GM10248 (cell line): Measurements from ENCODE around the gene GGT1.

Source experiments
- CTCF ChIA-PET: fragments of 300-600 bp; sonication (Branson Sonifier 250); formaldehyde crosslinking; extraction: SDS; loops from one replicate; lab custom pipeline; 2021; ENCODE audit warnings: antibody characterized with exemption; lab: Yijun Ruan, JAX
- POLR2A ChIA-PET: fragments of 350-650 bp; sonication (Branson Sonifier 250); formaldehyde crosslinking; extraction: SDS; loops from one replicate; lab custom pipeline; 2020; ENCODE audit warnings: antibody characterized with exemption; lab: Yijun Ruan, JAX
- DNase-seq: peaks from one replicate; pipeline ENCODE4 v3.0.0; 2012; ENCODE audit errors: extremely low spot score
- CTCF ChIP-seq: IDR thresholded peaks from 2 replicates; pipeline ENCODE4 v1.5.1; 2012; ENCODE audit warnings: mild to moderate bottlenecking, low read depth; ENCODE audit errors: extremely low read depth, missing control alignments, control extremely low read depth

GGT1 gene

GRCh38 chr22:24583221-24584165, 19.5 kb upstream of the GGT1 start:
- no peak for TF ChIP-seq CTCF
- CTCF ChIA-PET = no interaction called here
- DNase-seq = no peak
- POLR2A ChIA-PET = no interaction called here

- DNase-seq = no peak
- ChIA-PET POLR2A (no interaction called here), CTCF (no interaction called here)
- no peak for TF ChIP-seq CTCF
Observed at GRCh38 chr22:24584166-24584790, 18.7 kb upstream of the GGT1 start.

- no peak for DNase-seq
- POLR2A ChIA-PET = no interaction called here
- no peak for TF ChIP-seq CTCF
- CTCF ChIA-PET = interaction anchor here (1.9 kb wide), 1 partner anchor 13 kb away, joined by 4 read pairs; no protein-coding TSS in a partner anchor
Observed at GRCh38 chr22:24584871-24585411, 18.1 kb upstream of the GGT1 start.

GRCh38 chr22:24585461-24585860, 17.5 kb upstream of the GGT1 start:
- DNase-seq = no peak
- POLR2A ChIA-PET = no interaction called here
- CTCF ChIA-PET = interaction anchor here (1.9 kb wide), 1 partner anchor 12 kb away, joined by 4 read pairs; no protein-coding TSS in a partner anchor
- no peak for TF ChIP-seq CTCF

GRCh38 chr22:24585927-24586546, 17.0 kb upstream of the GGT1 start:
- no peak for TF ChIP-seq CTCF
- DNase-seq = no peak
- ChIA-PET CTCF (interaction anchor here (1.9 kb wide), 1 partner anchor 12 kb away, joined by 4 read pairs; no protein-coding TSS in a partner anchor), POLR2A (no interaction called here)

GRCh38 chr22:24587251-24587650, 15.7 kb upstream of the GGT1 start:
- no peak for TF ChIP-seq CTCF
- no peak for DNase-seq
- ChIA-PET POLR2A (interaction anchor here (1.0 kb wide), 1 partner anchor 32 kb away, joined by 3 read pairs; the partner anchor contains the start of gene GUCD1), CTCF (no interaction called here)
